Keratinocyte (primary cell): ENCODE results near the gene IARS1. TPM values are rescaled to one million over a fixed set of nuclear protein-coding genes. Genes with fewer than 3 reads are reported as not detected.

Source experiments
- DNase-seq: peaks from one replicate; pipeline ENCODE4 v3.0.0-alpha.2; 2011; ENCODE audit warnings: low read depth, missing footprints, low spot score
- FAIRE-seq: peaks from 2 replicates; lab custom pipeline; 2011; peaks lifted over from hg19 to GRCh38; lab: Jason Lieb, UNC
- H2AFZ ChIP-seq: 2 replicates; pipeline ENCODE4 v1.6.0; 2012; ENCODE audit warnings: low read length, control low read depth, inconsistent platforms; ENCODE audit not compliant: control insufficient read depth
- H3K27ac ChIP-seq: 2 replicates; pipeline ENCODE4 v1.5.1; 2011; ENCODE audit warnings: low read length; ENCODE audit not compliant: control insufficient read depth, insufficient read depth
- H3K27me3 ChIP-seq: 3 replicates; pipeline ENCODE4 v1.6.0; 2011; ENCODE audit warnings: low read length; ENCODE audit not compliant: control insufficient read depth, insufficient read depth; ENCODE audit errors: extremely low read depth
- H3K36me3 ChIP-seq, 2 experiments: 2 replicates in 1 of 2; 3 replicates in 1 of 2; pipeline ENCODE4 v1.5.1; 2011; ENCODE audit warnings: low read length in 2 of 2, mild to moderate bottlenecking in 1 of 2; ENCODE audit not compliant: control insufficient read depth in 2 of 2, insufficient read depth in 2 of 2; ENCODE audit errors: extremely low read depth in 1 of 2
- H3K4me1 ChIP-seq: 3 replicates; pipeline ENCODE4 v1.5.1; 2011; ENCODE audit warnings: low read length; ENCODE audit not compliant: control insufficient read depth, insufficient read depth; ENCODE audit errors: extremely low read depth
- H3K4me2 ChIP-seq: 3 replicates; pipeline ENCODE4 v1.6.0; 2011; ENCODE audit warnings: low read depth, low read length; ENCODE audit not compliant: control insufficient read depth, insufficient read depth; ENCODE audit errors: extremely low read depth
- H3K4me3 ChIP-seq, 3 experiments: fragments of 200-600 bp in 1 of 3; sonication (generic) in 1 of 3; 2 replicates in 2 of 3; 3 replicates in 1 of 3; pipeline ENCODE4 v1.5.1; 2011 to 2016; ENCODE audit warnings: low read length in 3 of 3, mild to moderate bottlenecking in 3 of 3, control low read depth in 2 of 3, inconsistent platforms in 1 of 3, low read depth in 1 of 3, mixed read lengths in 1 of 3, mixed run types in 1 of 3, moderate library complexity in 1 of 3; ENCODE audit not compliant: control insufficient read depth in 2 of 3, insufficient read depth in 2 of 3; ENCODE audit errors: extremely low read depth in 1 of 3
- H3K79me2 ChIP-seq: 2 replicates; pipeline ENCODE4 v1.6.0; 2012; ENCODE audit warnings: low read length; ENCODE audit not compliant: control insufficient read depth, insufficient read depth
- H3K9ac ChIP-seq: 3 replicates; pipeline ENCODE4 v1.6.0; 2011; ENCODE audit warnings: low read length; ENCODE audit not compliant: control insufficient read depth, insufficient read depth; ENCODE audit errors: extremely low read depth
- H3K9me1 ChIP-seq: 3 replicates; pipeline ENCODE4 v1.6.0; 2011; ENCODE audit warnings: low read length; ENCODE audit not compliant: control insufficient read depth, insufficient read depth; ENCODE audit errors: extremely low read depth
- H3K9me3 ChIP-seq: 2 replicates; pipeline ENCODE4 v1.5.1; 2012; ENCODE audit warnings: low read depth, low read length; ENCODE audit not compliant: control insufficient read depth
- H4K20me1 ChIP-seq: 3 replicates; pipeline ENCODE4 v1.6.0; 2011; ENCODE audit warnings: low read length; ENCODE audit not compliant: control insufficient read depth, insufficient read depth; ENCODE audit errors: extremely low read depth
- EZH2 ChIP-seq: IDR thresholded peaks from one replicate; pipeline ENCODE4 v1.6.1; 2012; ENCODE audit warnings: inconsistent platforms, mild to moderate bottlenecking, low read length, moderate library complexity
- dilution Hi-C: fragments of 300-500 bp; cut with MboI; formaldehyde crosslinking; loops from one replicate; pipeline ENCODE4 v1.7.0; 2020; ENCODE audit warnings: low sequenced_read_pairs; ENCODE audit not compliant: extremely low pct_ligation_motif_present
- polyA plus RNA-seq, 5 experiments: library from polyadenylated mRNA; depleted of rRNA in 3 of 5; stranded (reverse) in 3 of 5; stranded (forward) in 1 of 5; unstranded in 1 of 5; fragments of >200 nt; gene quantifications; 1 replicate in 1 of 5; 2 replicates in 3 of 5; 3 replicates in 1 of 5; pipeline versions ENCODE4 v1.2.1 to v1.2.3, GENCODE V29; 2011 to 2012; ENCODE audit warnings: missing spikeins in 2 of 5, low read depth in 1 of 5, low replicate concordance in 1 of 5
- TF ChIP-seq, protein P1 (sequence below), 3 experiments: IDR thresholded peaks in 1 of 3; conservative IDR thresholded peaks in 1 of 3; optimal IDR thresholded peaks in 1 of 3; 2 replicates in 2 of 3; 3 replicates in 1 of 3; pipeline versions ENCODE3 to v1.5.1; 2011; ENCODE audit warnings: low read length in 3 of 3, mild to moderate bottlenecking in 3 of 3, moderate library complexity in 2 of 3, control low read depth in 1 of 3, inconsistent platforms in 1 of 3; ENCODE audit not compliant: insufficient read depth in 2 of 3; ENCODE audit errors: extremely low read depth in 1 of 3

Gene IARS1
- polyA plus RNA-seq, 1 donor (not counting 4 experiments of a cell fraction or from before 2014, with no cell fraction given), result 88.4 TPM

DNA sequence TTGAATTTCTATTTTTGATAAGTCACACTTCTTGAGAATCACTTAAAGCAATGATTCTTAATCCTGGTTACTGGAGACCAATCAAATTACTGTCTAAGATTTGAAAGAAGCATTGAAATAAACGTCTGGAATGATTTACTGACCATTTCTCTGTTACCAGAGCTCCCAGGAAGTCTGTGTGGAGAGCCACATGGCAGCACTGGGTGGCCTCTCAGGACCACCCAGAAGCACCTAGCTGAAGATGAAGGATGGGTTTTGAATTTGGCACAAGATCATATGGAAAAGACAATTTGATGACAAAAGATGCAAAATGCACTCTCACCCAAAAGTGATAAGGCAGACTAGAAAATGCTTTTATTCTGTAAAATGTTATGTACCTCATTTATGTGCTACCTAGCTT is 30.4 kb downstream of the IARS1 start:
- Histone ChIP-seq H3K4me3 (no peak overlapping the region), H4K20me1 (no peaks in the 10 kb centered on the region), H2AFZ (no peak overlapping the region), H3K4me1 (no peaks in the 10 kb centered on the region), H3K9ac (no peak overlapping the region), H3K36me3 (peaks cover 40 to 72% of the 10 kb centered on the region in 2 experiments), H3K27ac (no peak overlapping the region), H3K79me2 (no peaks in the 10 kb centered on the region), H3K9me3 (no peaks in the 10 kb centered on the region), H3K4me2 (no peak overlapping the region), H3K9me1 (no peaks in the 10 kb centered on the region), H3K27me3 (no peaks in the 10 kb centered on the region)
- FAIRE-seq (no peak), DNase-seq (no peak)
- TF ChIP-seq EZH2, result no peak
- dilution Hi-C loops, result no loop called here

DNA sequence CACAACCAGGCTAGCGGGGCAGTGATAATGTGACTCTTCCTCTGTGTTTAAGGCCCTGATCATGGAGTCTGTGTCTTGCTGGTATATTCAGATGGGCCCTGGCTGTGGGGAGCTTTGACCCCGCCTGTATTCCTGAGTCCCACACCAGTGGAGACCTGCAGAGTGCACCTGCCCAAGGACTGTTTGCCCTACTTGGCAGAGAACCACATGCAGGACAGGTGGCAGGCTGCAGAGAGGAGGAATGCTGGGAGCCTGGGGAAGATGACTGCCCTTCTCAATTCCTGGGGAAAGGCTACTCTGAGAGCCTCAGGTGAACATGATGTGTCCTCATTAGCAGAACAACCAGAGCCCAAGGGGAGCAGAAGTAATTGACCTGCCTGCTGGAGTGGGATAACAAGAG is 36.2 kb downstream of the IARS1 start:
- Histone ChIP-seq H3K36me3 (peaks cover 50 to 51% of the 10 kb centered on the region in 2 experiments), H2AFZ (no peak overlapping the region), H3K4me2 (no peak overlapping the region), H3K9ac (no peak overlapping the region), H3K9me1 (no peaks in the 10 kb centered on the region), H3K27me3 (no peaks in the 10 kb centered on the region), H3K27ac (no peak overlapping the region), H3K9me3 (no peaks in the 10 kb centered on the region), H3K4me1 (no peaks in the 10 kb centered on the region), H4K20me1 (no peaks in the 10 kb centered on the region), H3K79me2 (no peaks in the 10 kb centered on the region), H3K4me3 (no peak overlapping the region)
- DNase-seq (no peak), FAIRE-seq (no peak)
- dilution Hi-C loops, result no loop called here
- TF ChIP-seq, protein P1, sequence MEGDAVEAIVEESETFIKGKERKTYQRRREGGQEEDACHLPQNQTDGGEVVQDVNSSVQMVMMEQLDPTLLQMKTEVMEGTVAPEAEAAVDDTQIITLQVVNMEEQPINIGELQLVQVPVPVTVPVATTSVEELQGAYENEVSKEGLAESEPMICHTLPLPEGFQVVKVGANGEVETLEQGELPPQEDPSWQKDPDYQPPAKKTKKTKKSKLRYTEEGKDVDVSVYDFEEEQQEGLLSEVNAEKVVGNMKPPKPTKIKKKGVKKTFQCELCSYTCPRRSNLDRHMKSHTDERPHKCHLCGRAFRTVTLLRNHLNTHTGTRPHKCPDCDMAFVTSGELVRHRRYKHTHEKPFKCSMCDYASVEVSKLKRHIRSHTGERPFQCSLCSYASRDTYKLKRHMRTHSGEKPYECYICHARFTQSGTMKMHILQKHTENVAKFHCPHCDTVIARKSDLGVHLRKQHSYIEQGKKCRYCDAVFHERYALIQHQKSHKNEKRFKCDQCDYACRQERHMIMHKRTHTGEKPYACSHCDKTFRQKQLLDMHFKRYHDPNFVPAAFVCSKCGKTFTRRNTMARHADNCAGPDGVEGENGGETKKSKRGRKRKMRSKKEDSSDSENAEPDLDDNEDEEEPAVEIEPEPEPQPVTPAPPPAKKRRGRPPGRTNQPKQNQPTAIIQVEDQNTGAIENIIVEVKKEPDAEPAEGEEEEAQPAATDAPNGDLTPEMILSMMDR (optimal IDR thresholded peaks at IDR 0.05 in 1 of 3, IDR thresholded peaks at IDR 0.05 in 1 of 3, conservative IDR thresholded peaks at IDR 0.05 in 1 of 3; ENCODE audit: extremely low read depth in 1 of 3, insufficient read depth in 2 of 3, low read length in 3 of 3), result no peak
- no peak for TF ChIP-seq EZH2
